WI38 (cell line): ENCODE data around the gene ACACB.

ENCODE experiments used
- H3K4me3 ChIP-seq: 2 replicates; pipeline ENCODE4 v1.5.1; 2011; ENCODE audit warnings: low read depth, mild to moderate bottlenecking, control low read depth, low read length
- TF ChIP-seq, protein P1 (sequence below): IDR thresholded peaks from 2 replicates; pipeline ENCODE4 v1.5.1; 2012; ENCODE audit warnings: low read depth, mild to moderate bottlenecking, control low read depth, low read length

The ACACB gene

DNA sequence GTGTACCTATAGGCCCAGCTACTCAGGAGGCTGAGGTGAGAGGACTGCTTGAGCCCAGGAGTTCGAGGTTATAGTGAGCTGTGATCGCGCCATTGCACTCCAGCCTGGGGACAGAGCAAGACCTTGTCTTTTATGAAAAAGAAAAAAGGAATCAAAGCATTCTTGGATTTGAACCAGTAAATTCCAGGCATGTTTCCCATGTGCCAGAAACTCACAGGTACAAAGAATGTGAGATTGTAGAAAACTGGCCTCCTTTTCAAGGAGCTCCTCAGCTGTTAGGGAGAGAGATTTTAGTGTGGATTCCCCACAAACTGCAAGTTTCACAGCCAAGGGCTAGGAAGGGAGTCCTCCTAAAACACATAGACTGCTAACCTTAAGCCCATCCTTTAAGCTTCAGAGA lies 97.7 kb downstream of the ACACB start:
- no peak overlapping the region for H3K4me3 ChIP-seq
- TF ChIP-seq, protein P1, sequence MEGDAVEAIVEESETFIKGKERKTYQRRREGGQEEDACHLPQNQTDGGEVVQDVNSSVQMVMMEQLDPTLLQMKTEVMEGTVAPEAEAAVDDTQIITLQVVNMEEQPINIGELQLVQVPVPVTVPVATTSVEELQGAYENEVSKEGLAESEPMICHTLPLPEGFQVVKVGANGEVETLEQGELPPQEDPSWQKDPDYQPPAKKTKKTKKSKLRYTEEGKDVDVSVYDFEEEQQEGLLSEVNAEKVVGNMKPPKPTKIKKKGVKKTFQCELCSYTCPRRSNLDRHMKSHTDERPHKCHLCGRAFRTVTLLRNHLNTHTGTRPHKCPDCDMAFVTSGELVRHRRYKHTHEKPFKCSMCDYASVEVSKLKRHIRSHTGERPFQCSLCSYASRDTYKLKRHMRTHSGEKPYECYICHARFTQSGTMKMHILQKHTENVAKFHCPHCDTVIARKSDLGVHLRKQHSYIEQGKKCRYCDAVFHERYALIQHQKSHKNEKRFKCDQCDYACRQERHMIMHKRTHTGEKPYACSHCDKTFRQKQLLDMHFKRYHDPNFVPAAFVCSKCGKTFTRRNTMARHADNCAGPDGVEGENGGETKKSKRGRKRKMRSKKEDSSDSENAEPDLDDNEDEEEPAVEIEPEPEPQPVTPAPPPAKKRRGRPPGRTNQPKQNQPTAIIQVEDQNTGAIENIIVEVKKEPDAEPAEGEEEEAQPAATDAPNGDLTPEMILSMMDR = no peak

DNA sequence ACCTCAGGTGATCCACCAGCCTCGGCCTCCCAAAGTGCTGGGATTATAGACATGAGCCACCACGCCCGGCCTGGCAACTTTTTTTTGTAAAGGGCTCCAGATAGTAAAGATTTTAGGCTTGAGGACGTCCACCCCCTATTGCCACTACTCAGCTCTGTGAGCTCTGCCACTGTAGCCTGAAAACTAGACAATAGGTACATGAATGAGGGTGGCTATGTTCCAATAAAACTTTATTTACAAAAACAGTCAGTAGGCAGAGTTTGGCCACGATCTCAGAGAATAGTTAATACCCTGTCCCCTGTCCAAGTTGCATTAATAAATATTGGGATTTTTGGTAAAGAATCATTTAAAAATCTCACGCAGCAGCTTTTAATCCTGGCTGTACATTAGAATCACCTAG lies 102.6 kb downstream of the ACACB start:
- no peak overlapping the region for H3K4me3 ChIP-seq
- TF ChIP-seq, protein P1 = no peak

DNA sequence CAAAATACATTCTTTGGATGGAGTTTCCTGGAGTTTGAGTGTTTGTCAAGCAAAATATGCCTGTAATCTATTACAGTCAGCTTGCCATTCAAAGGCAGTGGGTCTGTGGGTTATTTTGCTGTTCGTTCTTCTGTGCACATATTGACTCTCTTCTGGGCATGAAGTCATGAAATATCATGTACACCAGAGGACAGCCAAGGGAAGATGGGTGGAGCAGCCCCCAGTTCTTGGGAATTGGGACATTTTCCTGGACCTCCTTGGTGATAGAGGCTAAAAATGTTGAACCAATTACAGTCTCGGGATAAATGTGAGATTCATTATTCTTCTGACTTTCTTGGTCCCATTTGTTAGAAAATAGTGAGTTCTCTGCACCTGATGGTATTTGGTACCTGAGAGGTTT lies 103.6 kb downstream of the ACACB start:
- TF ChIP-seq, protein P1 = no peak
- H3K4me3 ChIP-seq = no peak overlapping the region

DNA sequence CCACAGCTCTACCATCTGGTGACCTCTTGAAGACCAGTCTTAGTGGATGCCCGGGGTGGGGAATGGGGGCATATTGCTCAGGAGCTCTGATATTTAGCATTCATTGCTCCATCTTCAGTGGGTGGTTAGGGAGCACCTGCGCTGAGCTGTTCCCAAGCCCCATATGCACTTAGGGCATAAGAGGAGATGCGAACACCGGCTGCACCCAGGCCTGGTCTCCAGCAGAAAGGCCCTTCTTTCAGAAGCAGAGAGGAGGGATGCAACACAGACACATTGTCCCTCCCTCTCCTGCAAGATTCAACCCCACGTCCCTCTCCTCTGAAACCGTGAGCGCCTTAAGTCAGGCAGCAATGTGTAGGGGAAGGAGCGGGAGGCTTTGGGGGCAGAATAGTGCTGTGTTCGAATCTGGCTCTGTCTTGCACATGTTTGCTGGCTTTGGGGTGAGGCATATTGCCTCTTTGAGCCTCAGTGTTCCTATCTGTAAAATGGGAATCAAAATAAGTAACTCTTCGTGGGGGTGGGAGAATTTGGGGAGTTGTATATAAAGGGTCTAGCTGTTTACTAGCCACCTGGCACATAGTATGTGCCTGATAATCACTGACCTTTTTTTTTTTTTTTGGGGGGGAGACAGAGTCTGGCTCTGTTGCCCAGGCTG lies 105.0 kb downstream of the ACACB start:
- TF ChIP-seq, protein P1 = no peak
- no peak overlapping the region for H3K4me3 ChIP-seq

DNA sequence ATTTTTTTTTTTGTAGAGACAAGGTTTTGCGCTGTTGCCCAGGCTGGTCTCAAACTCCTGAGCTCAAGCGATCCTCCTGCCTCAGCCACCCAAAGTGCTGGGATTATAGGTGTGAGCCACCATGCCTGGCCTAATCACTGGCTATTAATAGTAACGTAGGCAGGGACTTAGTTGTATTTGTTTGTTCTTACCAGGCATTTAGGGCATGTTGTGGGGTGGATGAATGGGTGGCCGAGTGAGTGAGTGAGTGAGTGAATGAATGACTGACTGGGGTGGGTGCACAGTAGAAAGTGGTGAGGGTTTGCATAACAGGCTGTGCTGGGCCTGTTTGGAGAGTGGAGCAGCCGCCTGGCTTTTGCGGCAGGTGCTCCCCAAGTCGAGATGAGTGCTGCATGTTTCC lies 105.7 kb downstream of the ACACB start:
- TF ChIP-seq, protein P1 = no peak
- no peak overlapping the region for H3K4me3 ChIP-seq

DNA sequence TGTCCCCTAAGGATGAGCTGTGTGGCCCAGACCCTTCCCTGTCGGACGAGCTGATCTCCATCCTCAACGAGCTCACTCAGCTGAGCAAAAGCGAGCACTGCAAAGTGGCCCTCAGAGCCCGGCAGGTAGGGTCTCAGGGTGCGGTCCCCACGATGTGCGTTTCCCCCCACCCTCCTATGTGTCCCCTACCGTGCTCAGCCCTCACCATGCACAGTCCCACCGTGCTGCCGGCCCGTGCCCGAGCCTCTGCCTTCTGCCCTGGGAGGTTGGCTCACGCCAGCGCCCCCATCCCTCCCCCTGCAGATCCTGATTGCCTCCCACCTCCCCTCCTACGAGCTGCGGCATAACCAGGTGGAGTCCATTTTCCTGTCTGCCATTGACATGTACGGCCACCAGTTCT lies 106.1 kb downstream of the ACACB start:
- TF ChIP-seq, protein P1 = no peak
- H3K4me3 ChIP-seq = no peak overlapping the region

DNA sequence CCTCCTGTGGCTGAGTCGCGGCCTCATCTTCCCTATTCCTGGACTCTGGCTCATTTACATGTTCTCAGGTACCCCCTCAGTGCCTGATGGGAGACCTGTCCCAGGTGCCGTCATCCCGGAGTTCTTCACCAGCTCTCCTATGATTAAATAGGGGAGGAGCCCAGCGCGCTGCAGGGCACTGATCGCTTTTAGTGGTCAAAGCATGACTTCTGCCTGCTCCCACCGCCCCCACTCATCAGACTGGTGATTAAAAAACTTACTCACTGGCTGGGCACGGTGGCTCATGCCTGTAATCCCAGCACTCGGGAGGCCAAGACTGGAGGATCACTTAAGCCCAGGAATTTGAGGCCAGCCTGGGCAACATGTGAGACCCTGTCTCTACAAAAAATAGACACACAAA lies 106.8 kb downstream of the ACACB start:
- TF ChIP-seq, protein P1 = no peak

More for the DNA sequence above, 106.8 kb downstream of the ACACB start:
- H3K4me3 ChIP-seq = no peak overlapping the region
